Breast epithelium (tissue), 4 donors: Measurements from ENCODE around the gene DDX52. TPM values are rescaled to one million over a fixed set of nuclear protein-coding genes. Genes with fewer than 3 reads are reported as not detected.
A peak's percentile ranks its signal among the peaks of the same experiment; 100 is the strongest.
"Not testable (repeated sequence)": the region's sequence is repeated elsewhere in the genome, so short reads cannot be mapped to it uniquely, and the experiment has no call there.

Experiments used
- DNase-seq, 2 donors: peaks; one replicate each; pipeline ENCODE4 v3.0.0-alpha.2; 2019; ENCODE audit warnings: low spot score in 2 of 2
- H3K27ac ChIP-seq, 2 donors: fragments of 200-600 bp; sonication (generic) in 1 of 2; one replicate each; pipeline ENCODE4 v1.5.1; 2016 to 2019; ENCODE audit warnings: mild to moderate bottlenecking in 1 of 2
- H3K27me3 ChIP-seq, 2 donors: fragments of 200-600 bp; sonication (generic) in 1 of 2; one replicate each; pipeline versions ENCODE4 v1.5.1 to v1.6.0; 2017 to 2019; ENCODE audit warnings: control low read depth in 1 of 2, mild to moderate bottlenecking in 1 of 2
- H3K36me3 ChIP-seq: fragments of 200-600 bp; one replicate; pipeline ENCODE4 v1.5.1; 2019
- H3K4me1 ChIP-seq, 2 donors: fragments of 200-600 bp; sonication (generic); one replicate each; pipeline ENCODE4 v1.5.1; 2016 to 2019; ENCODE audit warnings: control low read depth in 1 of 2
- H3K4me3 ChIP-seq, 3 donors: fragments of 200-600 bp; sonication (generic); 1 replicate in 2 of 3; 2 replicates in 1 of 3; pipeline ENCODE4 v1.5.1; 2016 to 2019; ENCODE audit warnings: mild to moderate bottlenecking in 3 of 3, moderate library complexity in 2 of 3
- H3K9me3 ChIP-seq, 2 donors: fragments of 200-600 bp; sonication (generic) in 1 of 2; one replicate each; pipeline ENCODE4 v1.5.1; 2016 to 2019; ENCODE audit warnings: control low read depth in 1 of 2
- CTCF ChIP-seq, 3 donors: fragments of 450-650 bp; IDR thresholded peaks; one replicate each; pipeline ENCODE4 v1.5.1; 2016 to 2017; ENCODE audit warnings: antibody characterized with exemption in 3 of 3, mild to moderate bottlenecking in 3 of 3, moderate library complexity in 3 of 3
- POLR2A ChIP-seq: fragments of 450-650 bp; IDR thresholded peaks from one replicate; pipeline ENCODE4 v1.6.1; 2016; ENCODE audit warnings: antibody characterized with exemption, mild to moderate bottlenecking, moderate library complexity
- POLR2AphosphoS5 ChIP-seq, 3 donors: sonication (generic); formaldehyde crosslinking; IDR thresholded peaks; one replicate each; pipeline ENCODE4 v1.6.1; 2017; ENCODE audit warnings: antibody characterized with exemption in 3 of 3
- intact Hi-C: fragments of 100-400 bp; cut with DNase I; formaldehyde crosslinking; loops from one replicate; pipeline ENCODE4 v1.15.1; 2023; ENCODE audit warnings: low total_unique reads
- total RNA-seq, 3 donors: library from RNA; depleted of rRNA; stranded (reverse); fragments of >200 nt; gene quantifications; one replicate each; pipeline ENCODE4 v1.1.0, GENCODE V29; 2016

The DDX52 gene
- total RNA-seq, 3 donors from 2014 or later: 15.8 to 29.3 (median 20.0) TPM

GRCh38 chr17:37640015-37640414 is 3.2 kb downstream of the DDX52 start:
- Histone ChIP-seq H3K4me1 (peaks cover 0 to 9% of the 10 kb centered on the region in 2 donors), H3K9me3 (no peaks in the 10 kb centered on the region), H3K27ac (no peak overlapping the region), H3K27me3 (no peaks in the 10 kb centered on the region), H3K4me3 (no peak overlapping the region), H3K36me3 (no peaks in the 10 kb centered on the region)
- intact Hi-C loops: no loop called here
- TF ChIP-seq POLR2A (no peak), CTCF (IDR thresholded peaks at IDR 0.05) (no peak), POLR2AphosphoS5 (IDR thresholded peaks at IDR 0.05) (no peak)
- no peak for DNase-seq

- no peak overlapping the region for H3K27ac ChIP-seq
- H3K4me1 ChIP-seq: peaks cover 0 to 9% of the 10 kb centered on the region in 2 donors
- H3K9me3 ChIP-seq: no peaks in the 10 kb centered on the region
- no peaks in the 10 kb centered on the region for H3K27me3 ChIP-seq
- H3K4me3 ChIP-seq: no peak overlapping the region
- DNase-seq: no peak
- TF ChIP-seq POLR2A (no peak), POLR2AphosphoS5 (IDR thresholded peaks at IDR 0.05) (no peak), CTCF (IDR thresholded peaks at IDR 0.05) (no peak)
- H3K36me3 ChIP-seq: no peaks in the 10 kb centered on the region
- intact Hi-C loops: no loop called here
These were observed 5.3 kb downstream of the DDX52 start for GRCh38 chr17:37637956-37638355.

- H3K36me3 ChIP-seq, H3K4me3 ChIP-seq, H3K27me3 ChIP-seq, H3K9me3 ChIP-seq, intact Hi-C loops, H3K27ac ChIP-seq, DNase-seq, H3K4me1 ChIP-seq: not testable (repeated sequence)
These were observed 26.8 kb downstream of the DDX52 start for GRCh38 chr17:37616430-37616829.

GRCh38 chr17:37614823-37615222 is 28.4 kb downstream of the DDX52 start:
- no peak overlapping the region for H3K4me3 ChIP-seq
- H3K4me1 ChIP-seq: no peaks in the 10 kb centered on the region
- intact Hi-C loops: no loop called here
- H3K36me3 ChIP-seq: peaks cover 8% of the 10 kb centered on the region
- DNase-seq: no peak
- H3K27ac ChIP-seq: no peak overlapping the region
- H3K27me3 ChIP-seq: no peaks in the 10 kb centered on the region
- H3K9me3 ChIP-seq: no peaks in the 10 kb centered on the region
- TF ChIP-seq CTCF (IDR thresholded peaks at IDR 0.05) (no peak), POLR2AphosphoS5 (IDR thresholded peaks at IDR 0.05) (no peak), POLR2A (no peak)

- Histone ChIP-seq H3K27me3 (no peaks in the 10 kb centered on the region), H3K36me3 (peaks cover 8% of the 10 kb centered on the region), H3K4me3 (no peak overlapping the region), H3K4me1 (no peaks in the 10 kb centered on the region), H3K9me3 (no peaks in the 10 kb centered on the region), H3K27ac (no peak overlapping the region)
- no peak for DNase-seq
- intact Hi-C loops: no loop called here
- TF ChIP-seq POLR2AphosphoS5 (IDR thresholded peaks at IDR 0.05): no peak
- no peak for TF ChIP-seq POLR2A
- TF ChIP-seq CTCF (IDR thresholded peaks at IDR 0.05): no peak
These were observed 28.9 kb downstream of the DDX52 start for GRCh38 chr17:37614391-37614790.

GRCh38 chr17:37610971-37611370 is 32.3 kb downstream of the DDX52 start:
- Histone ChIP-seq H3K27ac (no peak overlapping the region), H3K27me3 (no peaks in the 10 kb centered on the region), H3K4me1 (no peaks in the 10 kb centered on the region), H3K4me3 (no peak overlapping the region), H3K9me3 (no peaks in the 10 kb centered on the region), H3K36me3 (peaks cover 5% of the 10 kb centered on the region)
- intact Hi-C loops: no loop called here
- TF ChIP-seq POLR2AphosphoS5 (IDR thresholded peaks at IDR 0.05) (no peak), CTCF (IDR thresholded peaks at IDR 0.05) (no peak), POLR2A (no peak)
- DNase-seq: no peak

- intact Hi-C loops, H3K27me3 ChIP-seq, H3K9me3 ChIP-seq, H3K4me1 ChIP-seq, DNase-seq, H3K36me3 ChIP-seq: not testable (repeated sequence)
- H3K27ac ChIP-seq: peak overlapping the region in 1 of 2 donors; percentile 91
- H3K4me3 ChIP-seq: peak overlapping the region; percentile 84 to 99 (median 90)
These were observed 33.2 kb downstream of the DDX52 start for GRCh38 chr17:37610041-37610420.
